22Rv1 (cell line): ENCODE measurements around the gene RAB31.

ENCODE experiments used
- CTCF ChIP-seq: fragments of 450-650 bp; IDR thresholded peaks from 2 replicates; pipeline ENCODE4 v1.5.1; 2017; ENCODE audit warnings: mild to moderate bottlenecking
- ZFX ChIP-seq: fragments of 450-650 bp; IDR thresholded peaks from 2 replicates; pipeline ENCODE4 v1.6.1; 2017; ENCODE audit warnings: antibody characterized with exemption, borderline replicate concordance

- TF ChIP-seq CTCF (no peak), ZFX (no peak)
Observed at GRCh38 chr18:9855681-9856080, 147.6 kb downstream of the RAB31 start.
